AG09309 (cell line): ENCODE results near the gene CRHR1.

Experiments
- DNase-seq: peaks from one replicate; pipeline ENCODE4 v3.0.0-alpha.2; 2010; ENCODE audit warnings: low read depth
- H3K4me3 ChIP-seq: 2 replicates; pipeline ENCODE4 v1.5.1; 2011; ENCODE audit warnings: mild to moderate bottlenecking, low read depth, low read length, moderate library complexity; ENCODE audit not compliant: control insufficient read depth
- CTCF ChIP-seq: IDR thresholded peaks from 2 replicates; pipeline ENCODE4 v1.5.1; 2011; ENCODE audit warnings: mild to moderate bottlenecking, low read depth, low read length, inconsistent platforms; ENCODE audit not compliant: insufficient read depth, control insufficient read depth; ENCODE audit errors: missing control alignments

CRHR1 gene

GRCh38 chr17:45777388-45777787 is 6.7 kb upstream of the CRHR1 start:
- TF ChIP-seq CTCF, result no peak
- DNase-seq, result no peak
- H3K4me3 ChIP-seq, result no peak overlapping the region

GRCh38 chr17:45780921-45781320 is 3.2 kb upstream of the CRHR1 start:
- H3K4me3 ChIP-seq, result no peak overlapping the region
- DNase-seq, result peak; percentile 13
- TF ChIP-seq CTCF, result no peak

GRCh38 chr17:45782889-45783592 is 1.1 kb upstream of the CRHR1 start:
- no peak for DNase-seq
- no peak overlapping the region for H3K4me3 ChIP-seq
- no peak for TF ChIP-seq CTCF

- no peak for DNase-seq
- H3K4me3 ChIP-seq, result no peak overlapping the region
- TF ChIP-seq CTCF, result no peak
Observed at GRCh38 chr17:45783593-45784292, 377 bp upstream of the CRHR1 start.

GRCh38 chr17:45784741-45785479 is 790 bp downstream of the CRHR1 start:
- DNase-seq, result no peak
- H3K4me3 ChIP-seq, result no peak overlapping the region

More at GRCh38 chr17:45784741-45785479, 790 bp downstream of the CRHR1 start:
- no peak for TF ChIP-seq CTCF
